Measurements from ENCODE around the gene ANKMY1.

The ANKMY1 gene

GRCh38 chr2:240468303-240469238 lies 89.2 kb downstream of the ANKMY1 start:
- no peak for DNase-seq

DNA sequence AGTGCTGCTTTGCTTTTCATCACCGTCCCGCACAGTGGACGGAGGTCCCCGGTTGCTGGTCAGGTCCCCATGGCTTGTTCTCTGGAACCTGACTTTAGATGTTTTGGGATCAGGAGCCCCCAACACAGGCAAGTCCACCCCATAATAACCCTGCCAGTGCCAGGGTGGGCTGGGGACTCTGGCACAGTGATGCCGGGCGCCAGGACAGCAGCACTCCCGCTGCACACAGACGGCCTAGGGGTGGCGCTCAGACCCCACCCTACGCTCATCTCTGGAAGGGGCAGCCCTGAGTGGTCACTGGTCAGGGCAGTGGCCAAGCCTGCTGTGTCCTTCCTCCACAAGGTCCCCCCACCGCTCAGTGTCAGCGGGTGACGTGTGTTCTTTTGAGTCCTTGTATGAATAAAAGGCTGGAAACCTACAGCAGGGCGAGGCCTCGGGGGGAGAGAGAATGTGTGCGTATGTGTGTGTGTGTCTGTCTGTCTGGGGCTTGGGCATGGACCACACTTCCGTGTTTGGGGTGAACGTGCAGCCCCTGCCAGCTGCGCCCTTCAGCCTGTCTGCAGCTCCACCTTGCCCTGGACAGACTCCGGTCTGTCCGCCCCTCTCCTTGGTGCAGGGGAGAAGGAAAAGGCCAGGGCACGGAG lies 90.0 kb downstream of the ANKMY1 start:
- DNase-seq, result no peak

DNA sequence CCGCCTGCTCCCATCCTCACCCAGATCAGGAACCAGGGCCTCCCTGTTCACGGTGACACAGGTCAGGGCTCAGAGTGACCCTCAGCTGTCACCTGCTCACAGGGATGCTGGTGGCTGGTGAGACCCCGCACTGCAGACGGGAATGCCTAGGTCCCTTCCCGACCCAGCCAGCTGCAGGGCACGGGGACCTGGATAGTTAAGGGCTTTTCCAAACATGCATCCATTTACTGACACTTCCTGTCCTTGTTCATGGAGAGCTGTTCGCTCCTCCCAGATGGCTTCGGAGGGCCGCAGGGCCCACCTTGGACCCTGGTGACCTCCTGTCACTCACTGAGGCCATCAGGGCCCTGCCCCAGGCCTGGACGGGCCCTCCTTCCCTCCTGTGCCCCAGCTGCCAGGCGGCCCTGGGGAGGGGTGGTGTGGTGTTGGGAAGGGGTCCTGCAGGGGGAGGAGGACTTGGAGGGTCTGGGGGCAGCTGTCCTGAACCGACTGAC lies 90.6 kb downstream of the ANKMY1 start:
- DNase-seq, result no peak

DNA sequence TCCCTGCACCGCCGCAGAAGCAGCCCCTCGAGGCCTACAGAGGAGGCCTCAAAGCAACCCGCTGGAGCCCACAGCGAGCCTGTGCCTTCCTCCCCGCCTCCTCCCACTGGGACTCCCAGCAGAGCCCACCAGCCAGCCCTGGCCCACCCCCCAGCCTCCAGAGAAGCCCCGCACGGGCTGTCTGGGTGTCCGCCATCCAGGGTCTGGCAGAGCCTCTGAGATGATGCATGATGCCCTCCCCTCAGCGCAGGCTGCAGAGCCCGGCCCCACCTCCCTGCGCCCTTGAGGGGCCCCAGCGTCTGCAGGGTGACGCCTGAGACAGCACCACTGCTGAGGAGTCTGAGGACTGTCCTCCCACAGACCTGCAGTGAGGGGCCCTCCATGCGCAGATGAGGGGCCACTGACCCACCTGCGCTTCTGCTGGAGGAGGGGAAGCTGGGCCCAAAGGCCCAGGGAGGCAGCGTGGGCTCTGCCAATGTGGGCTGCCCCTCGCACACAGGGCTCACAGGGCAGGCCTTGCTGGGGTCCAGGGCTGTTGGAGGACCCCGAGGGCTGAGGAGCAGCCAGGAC lies 91.1 kb downstream of the ANKMY1 start:
- no peak for DNase-seq

- no peak for DNase-seq
Measured at GRCh38 chr2:240465765-240466578, 91.8 kb downstream of the ANKMY1 start.

- DNase-seq, result no peak
Measured at GRCh38 chr2:240465268-240465764, 92.5 kb downstream of the ANKMY1 start.

GRCh38 chr2:240464514-240465241 lies 93.1 kb downstream of the ANKMY1 start:
- DNase-seq, result no peak

GRCh38 chr2:240463866-240464481 lies 93.8 kb downstream of the ANKMY1 start:
- DNase-seq, result no peak

GRCh38 chr2:240463274-240463865 lies 94.4 kb downstream of the ANKMY1 start:
- no peak for DNase-seq

DNA sequence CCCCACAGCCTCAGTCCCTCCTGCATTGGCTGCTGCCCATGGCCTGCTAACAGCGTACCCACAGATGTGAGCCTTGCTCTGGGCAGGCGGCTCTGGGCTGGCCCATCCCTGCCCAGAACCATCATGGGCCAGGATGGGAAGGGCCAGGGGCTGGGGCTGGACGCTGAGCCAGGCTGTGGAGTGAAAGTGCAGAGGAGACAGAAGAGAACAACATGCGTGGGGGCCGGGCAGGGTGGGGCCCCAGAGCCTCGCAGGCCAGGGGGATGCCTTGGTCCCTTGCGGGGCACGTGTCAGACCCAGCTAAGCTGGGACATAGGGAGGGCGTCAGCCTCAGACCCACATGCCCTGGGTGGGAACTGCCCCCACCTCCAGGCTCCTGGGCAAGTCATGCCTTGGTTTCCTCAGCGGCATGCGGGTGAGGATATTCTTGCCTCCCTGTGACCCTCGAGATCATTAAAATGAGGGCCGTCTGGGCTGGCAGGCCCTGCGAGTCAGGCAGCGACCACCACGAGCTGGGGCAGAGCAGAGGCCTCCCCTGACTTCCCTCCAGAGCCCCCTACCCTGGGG lies 95.0 kb downstream of the ANKMY1 start:
- no peak for DNase-seq

GRCh38 chr2:240462073-240462706 lies 95.6 kb downstream of the ANKMY1 start:
- DNase-seq, result no peak

DNA sequence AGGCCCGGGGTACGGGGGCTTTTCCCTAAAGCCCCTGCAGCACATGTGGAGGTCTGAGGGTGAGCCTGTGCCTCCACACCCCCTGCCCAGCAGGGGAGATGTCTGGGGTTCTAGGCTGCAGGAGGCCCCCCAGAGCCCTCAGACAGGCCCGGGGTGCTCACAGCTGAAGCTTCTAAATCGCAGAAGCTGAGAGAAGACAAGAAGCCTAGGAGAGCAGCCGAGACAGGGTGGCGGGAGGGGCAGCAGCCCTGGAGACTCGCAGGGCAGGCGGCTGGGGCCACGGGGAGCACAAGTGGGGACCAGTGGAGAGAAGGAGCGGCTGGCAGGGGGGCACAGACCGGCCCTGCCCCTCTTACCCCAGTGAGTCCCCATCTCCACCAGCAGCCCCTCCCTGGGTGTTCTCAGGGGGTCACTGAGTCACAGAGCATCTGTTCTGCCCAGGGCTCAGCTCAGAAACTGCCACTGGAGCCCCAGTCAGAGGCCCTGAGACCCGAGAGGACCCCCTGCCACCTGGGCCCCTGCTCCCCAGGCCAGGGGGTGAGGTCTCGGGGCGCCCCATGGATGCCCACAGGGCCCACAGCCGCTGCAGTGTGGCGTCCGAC lies 96.2 kb downstream of the ANKMY1 start:
- no peak for DNase-seq

GRCh38 chr2:240460781-240461431 lies 96.9 kb downstream of the ANKMY1 start:
- DNase-seq, result no peak

- no peak for DNase-seq
Measured at GRCh38 chr2:240460253-240460711, 97.5 kb downstream of the ANKMY1 start.

GRCh38 chr2:240459401-240460252 lies 98.2 kb downstream of the ANKMY1 start:
- no peak for DNase-seq

GRCh38 chr2:240458900-240459391 lies 98.8 kb downstream of the ANKMY1 start:
- no peak for DNase-seq

DNA sequence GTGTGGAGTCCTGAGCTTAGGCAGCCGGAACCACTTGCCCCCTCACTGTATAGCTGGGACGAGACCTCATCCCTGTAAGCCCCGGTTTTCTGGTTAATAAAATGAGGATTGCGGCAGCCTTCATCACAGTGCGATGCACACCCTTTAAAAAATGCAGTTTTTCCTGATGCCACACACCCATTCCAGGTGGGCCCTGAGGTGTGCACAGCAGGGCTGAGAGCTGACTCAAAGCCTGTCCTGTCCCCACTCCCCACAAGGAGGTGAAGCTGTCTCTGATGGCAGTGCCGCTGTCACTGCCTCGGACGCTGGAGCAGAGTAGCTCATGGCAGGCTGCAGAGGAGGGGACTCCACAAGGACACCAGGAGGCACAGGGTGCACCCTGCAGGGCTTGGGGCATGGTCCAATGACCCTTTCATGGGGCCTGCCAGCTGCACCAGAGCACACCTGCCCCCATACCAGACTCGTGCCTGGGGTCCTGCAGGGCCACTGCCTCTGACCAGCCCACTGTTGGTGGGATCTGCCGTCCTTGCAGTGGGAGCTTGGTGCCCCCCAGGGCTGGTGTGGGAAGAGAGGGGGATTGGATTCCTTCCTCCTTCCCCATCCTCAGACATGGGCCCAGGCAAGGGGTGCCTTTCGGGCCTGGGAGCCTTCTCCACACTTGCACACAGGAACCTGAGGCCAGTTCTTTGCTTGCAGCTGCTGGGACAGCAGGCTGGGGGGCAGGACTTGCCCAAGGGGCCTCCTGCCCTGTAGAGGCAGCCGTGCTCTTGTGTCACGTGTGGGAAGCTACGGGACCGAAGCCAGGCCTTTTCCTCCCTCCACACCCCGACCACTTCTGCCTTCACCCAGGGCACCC lies 99.5 kb downstream of the ANKMY1 start:
- DNase-seq, result no peak
